C4-2B (cell line): ENCODE data around the gene CDK15.

Experiments used
- CTCF ChIP-seq: fragments of 450-650 bp; conservative IDR thresholded peaks from 2 replicates; pipeline ENCODE4 v1.5.1; 2017; ENCODE audit warnings: mild to moderate bottlenecking
- ZFX ChIP-seq: fragments of 450-650 bp; IDR thresholded peaks from 2 replicates; pipeline ENCODE4 v1.6.1; 2017

DNA sequence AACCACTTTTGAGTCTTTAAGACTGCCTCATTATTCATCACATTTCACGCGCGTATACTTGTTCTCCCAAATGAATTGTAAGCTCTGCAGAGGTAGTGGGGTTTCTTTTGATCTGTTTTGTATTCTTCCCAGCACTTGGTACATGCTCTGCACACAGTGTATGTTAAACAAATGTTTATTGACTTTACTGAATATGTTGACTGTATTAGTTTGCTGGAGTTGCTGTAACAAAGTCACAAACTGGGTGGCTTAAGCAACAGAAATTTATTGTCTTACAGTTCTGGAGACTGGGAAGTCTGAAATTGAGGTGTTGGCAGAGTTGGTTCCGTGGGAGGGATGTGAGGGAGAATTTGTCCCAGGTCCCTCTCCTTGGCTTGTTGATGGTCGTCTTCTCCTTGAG lies 65.1 kb downstream of the CDK15 start:
- no peak for TF ChIP-seq CTCF
- no peak for TF ChIP-seq ZFX
